Liver (tissue), 9 donors: Measurements from ENCODE around the gene CA11. TPM values are rescaled to one million over a fixed set of nuclear protein-coding genes. Genes with fewer than 3 reads are reported as not detected.

Experiments
- DNase-seq: peaks from one replicate; pipeline ENCODE4 v3.0.0-alpha.2; 2017; ENCODE audit warnings: low spot score
- H3K27ac ChIP-seq, 2 donors: one replicate each; pipeline ENCODE4 v1.7.0; 2013; ENCODE audit warnings: inconsistent platforms in 2 of 2, low read length in 2 of 2, control low read depth in 1 of 2, low read depth in 1 of 2, mild to moderate bottlenecking in 1 of 2
- H3K27me3 ChIP-seq, 4 donors: one replicate each; pipeline versions ENCODE4 v1.6.1 to v1.7.0; 2013; ENCODE audit warnings: low read length in 3 of 4, inconsistent platforms in 1 of 4, mild to moderate bottlenecking in 1 of 4, moderate library complexity in 1 of 4; ENCODE audit not compliant: control insufficient read depth in 4 of 4, insufficient read depth in 4 of 4
- H3K36me3 ChIP-seq, 4 donors: one replicate each; pipeline versions ENCODE4 v1.6.1 to v1.7.0; 2013; ENCODE audit warnings: low read length in 3 of 4, mild to moderate bottlenecking in 3 of 4, low read depth in 1 of 4, moderate library complexity in 1 of 4; ENCODE audit not compliant: control insufficient read depth in 4 of 4, insufficient read depth in 3 of 4
- H3K4me1 ChIP-seq, 4 donors: one replicate each; pipeline versions ENCODE4 v1.6.1 to v1.7.0; 2013; ENCODE audit warnings: low read length in 3 of 4, mild to moderate bottlenecking in 3 of 4, moderate library complexity in 1 of 4; ENCODE audit not compliant: control insufficient read depth in 4 of 4, insufficient read depth in 4 of 4
- H3K4me3 ChIP-seq, 3 donors: one replicate each; pipeline versions ENCODE4 v1.6.1 to v1.7.0; 2013; ENCODE audit warnings: low read length in 3 of 3, control low read depth in 1 of 3, low read depth in 1 of 3, mild to moderate bottlenecking in 1 of 3
- H3K9ac ChIP-seq, 2 donors: one replicate each; pipeline ENCODE4 v1.7.0; 2013; ENCODE audit warnings: low read length in 2 of 2, mild to moderate bottlenecking in 2 of 2, moderate library complexity in 2 of 2, control low read depth in 1 of 2, low read depth in 1 of 2
- H3K9me3 ChIP-seq, 4 donors: one replicate each; pipeline versions ENCODE4 v1.6.1 to v1.7.0; 2013; ENCODE audit warnings: low read length in 3 of 4; ENCODE audit not compliant: control insufficient read depth in 4 of 4
- ATF3 ChIP-seq: IDR thresholded peaks from 2 replicates; pipeline ENCODE4 v1.6.1; 2016; ENCODE audit warnings: antibody characterized with exemption
- CTCF ChIP-seq: fragments of 150-350 bp; IDR thresholded peaks from 2 replicates; pipeline ENCODE4 v1.5.1; 2017; ENCODE audit warnings: improper control_type of control experiment, low read depth, low read length; ENCODE audit not compliant: missing input control
- EGR1 ChIP-seq, 2 donors: IDR thresholded peaks; 2 replicates each; pipeline ENCODE4 v1.6.1; 2016 to 2018; ENCODE audit warnings: antibody characterized with exemption in 2 of 2, low read depth in 2 of 2
- FOXA1 ChIP-seq: IDR thresholded peaks from 2 replicates; pipeline ENCODE4 v1.6.1; 2016; ENCODE audit warnings: antibody characterized with exemption
- FOXA2 ChIP-seq: IDR thresholded peaks from 2 replicates; pipeline ENCODE4 v1.6.1; 2016; ENCODE audit warnings: antibody characterized with exemption
- GABPA ChIP-seq, 2 donors: IDR thresholded peaks in 1 of 2; conservative IDR thresholded peaks in 1 of 2; 2 replicates each; pipeline ENCODE4 v1.6.1; 2016; ENCODE audit warnings: antibody characterized with exemption in 2 of 2, mild to moderate bottlenecking in 1 of 2, moderate library complexity in 1 of 2
- HNF4A ChIP-seq, 2 donors: conservative IDR thresholded peaks; 2 replicates each; pipeline ENCODE4 v1.6.1; 2016; ENCODE audit warnings: antibody characterized with exemption in 2 of 2, mild to moderate bottlenecking in 2 of 2
- HNF4G ChIP-seq: IDR thresholded peaks from 2 replicates; pipeline ENCODE4 v1.6.1; 2016; ENCODE audit warnings: antibody characterized with exemption
- MAX ChIP-seq: IDR thresholded peaks from 2 replicates; pipeline ENCODE4 v1.6.1; 2016; ENCODE audit warnings: antibody characterized with exemption
- NR2F2 ChIP-seq: IDR thresholded peaks from 2 replicates; pipeline ENCODE4 v1.6.1; 2016; ENCODE audit warnings: antibody characterized with exemption
- RAD21 ChIP-seq, 2 donors: IDR thresholded peaks; 2 replicates each; pipeline ENCODE4 v1.6.1; 2016; ENCODE audit warnings: antibody characterized with exemption in 2 of 2, mild to moderate bottlenecking in 2 of 2
- REST ChIP-seq: IDR thresholded peaks from 2 replicates; pipeline ENCODE4 v1.6.1; 2016; ENCODE audit warnings: antibody characterized with exemption, mild to moderate bottlenecking
- RXRA ChIP-seq, 2 donors: IDR thresholded peaks; 2 replicates each; pipeline ENCODE4 v1.6.1; 2017 to 2018; ENCODE audit warnings: antibody characterized with exemption in 2 of 2, mild to moderate bottlenecking in 1 of 2
- SP1 ChIP-seq: IDR thresholded peaks from 2 replicates; pipeline ENCODE4 v1.6.1; 2018; ENCODE audit warnings: antibody characterized with exemption, mild to moderate bottlenecking
- YY1 ChIP-seq: IDR thresholded peaks from 2 replicates; pipeline ENCODE4 v1.6.1; 2016; ENCODE audit warnings: antibody characterized with exemption, mild to moderate bottlenecking
- ZBTB33 ChIP-seq: IDR thresholded peaks from 2 replicates; pipeline ENCODE4 v1.6.1; 2016; ENCODE audit warnings: antibody characterized with exemption
- WGBS: extraction: QIAGEN DNeasy Blood & Tissue Kit; methylation state at CpG from one replicate; pipeline ENCODE4 v1.1.7; 2013; 5-methylcytosine and 5-hydroxymethylcytosine counted together
- polyA plus RNA-seq, 2 donors: library from polyadenylated mRNA; stranded (reverse) in 1 of 2; unstranded in 1 of 2; fragments of 200-250 nt in 1 of 2; fragments of >200 nt in 1 of 2; fragmentation: Nextera tagmentation in 1 of 2; extraction: Ambion mirVana in 1 of 2; gene quantifications; one replicate each; pipeline versions ENCODE4 v1.2.1 to v1.2.3, GENCODE V29; 2013 to 2015
- total RNA-seq, 2 donors: library from RNA; depleted of rRNA; stranded (reverse); fragments of >200 nt; gene quantifications; one replicate each; pipeline ENCODE4 v1.2.3, GENCODE V29; 2014
- donor health status: healthy.
- donor health status: healthy.
- donor health status: healthy.
- donor health status: healthy.
- donor health status: healthy.

CA11 gene
- total and polyA plus RNA-seq, 4 donors = 0.09 to 1.1 (median 0.34) TPM

GRCh38 chr19:48651683-48652048, 5.7 kb upstream of the CA11 start (continued):
- TF ChIP-seq ZBTB33 (no peak), CTCF (no peak)

- Histone ChIP-seq H3K27me3 (no peaks in the 10 kb centered on the region), H3K36me3 (no peaks in the 10 kb centered on the region), H3K4me3 (no peak overlapping the region), H3K4me1 (peaks cover 0 to 5% (median under 1%) of the 10 kb centered on the region in 4 donors), H3K9ac (no peak overlapping the region), H3K9me3 (no peaks in the 10 kb centered on the region), H3K27ac (no peak overlapping the region)
- DNase-seq = no peak
- WGBS = 93% methylated on average over 12 of the region's 12 CpGs
- TF ChIP-seq MAX (no peak), RAD21 (IDR thresholded peaks at IDR 0.05) (no peak), HNF4G (no peak), GABPA (IDR thresholded peaks at IDR 0.05 in 1 of 2, conservative IDR thresholded peaks at IDR 0.05 in 1 of 2) (no peak), FOXA2 (no peak), SP1 (no peak), ATF3 (no peak), ZBTB33 (no peak), CTCF (no peak), HNF4A (conservative IDR thresholded peaks at IDR 0.05) (no peak), YY1 (no peak), FOXA1 (no peak), EGR1 (IDR thresholded peaks at IDR 0.05; ENCODE audit: low read depth in 2 of 2) (no peak), RXRA (IDR thresholded peaks at IDR 0.05) (no peak), REST (no peak), NR2F2 (no peak)
Measured at GRCh38 chr19:48650974-48651682, 5.1 kb upstream of the CA11 start.
